Nucleus accumbens (tissue), 56 donors: ENCODE data around the gene PRPF39.
"Not testable (repeated sequence)": the region's sequence is repeated elsewhere in the genome, so short reads cannot be mapped to it uniquely, and the experiment has no call there.

Experiments
- DNase-seq, 56 donors: peaks; one replicate each; lab custom pipeline; 2025; lab: John Stamatoyannopoulos, UW

The PRPF39 gene

GRCh38 chr14:45080416-45080968 is 3.4 kb upstream of the PRPF39 start:
- DNase-seq = not testable (repeated sequence)

DNA sequence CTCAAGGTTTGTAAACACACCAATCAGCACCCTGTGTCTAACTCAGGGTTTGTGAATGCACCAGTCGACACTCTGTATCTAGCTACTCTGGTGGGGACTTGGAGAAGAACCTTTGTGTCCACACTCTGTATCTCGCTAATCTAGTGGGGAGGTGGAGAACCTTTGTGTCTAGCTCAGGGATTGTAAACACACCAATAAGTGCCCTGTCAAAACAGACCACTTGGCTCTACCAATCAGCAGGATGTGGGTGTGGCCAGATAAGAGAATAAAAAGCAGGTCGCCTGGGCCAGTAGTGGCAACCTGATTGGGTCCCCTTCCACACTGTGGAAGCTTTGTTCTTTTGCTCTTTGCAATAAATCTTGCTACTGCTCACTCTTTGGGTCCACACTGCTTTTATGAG is 2.8 kb upstream of the PRPF39 start:
- not testable (repeated sequence) for DNase-seq

DNA sequence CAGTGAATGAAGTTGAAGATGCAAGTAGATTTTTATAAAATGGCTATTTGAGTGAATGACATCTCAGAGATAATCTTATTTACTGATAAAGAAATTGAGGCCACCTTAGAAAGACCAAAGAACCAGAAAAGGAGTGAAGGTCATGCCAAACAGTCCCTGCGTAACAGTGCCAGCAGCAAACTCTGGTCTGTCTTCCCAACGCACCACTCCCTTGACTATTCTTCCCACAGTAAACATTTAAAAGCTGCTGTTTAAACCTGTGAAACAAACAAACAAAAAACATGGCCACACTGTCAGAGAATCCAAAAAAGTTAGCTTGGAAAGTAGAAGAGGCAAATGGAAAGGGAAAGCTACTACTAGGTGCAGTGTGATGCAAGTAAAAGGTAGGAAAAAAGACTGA is 1.5 kb upstream of the PRPF39 start:
- no peak for DNase-seq

DNA sequence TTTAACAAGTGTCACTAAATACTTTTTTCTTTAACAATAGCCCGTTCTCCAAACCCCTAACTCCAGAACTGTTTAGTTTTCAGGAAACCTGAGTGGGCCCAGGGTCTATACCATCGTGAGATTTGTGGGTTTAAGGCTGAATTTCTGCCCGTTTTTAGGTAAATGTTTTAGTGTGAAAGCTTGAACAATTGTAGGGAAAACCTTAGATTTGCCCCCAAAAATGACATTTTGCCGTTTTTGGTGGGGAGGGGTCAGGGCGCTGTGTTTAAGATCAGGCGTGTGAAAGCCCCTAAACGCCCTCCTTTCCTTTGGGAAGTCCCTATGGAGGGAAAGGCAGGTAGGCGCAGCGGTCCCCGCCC is 320 bp upstream of the PRPF39 start:
- DNase-seq = no peak

DNA sequence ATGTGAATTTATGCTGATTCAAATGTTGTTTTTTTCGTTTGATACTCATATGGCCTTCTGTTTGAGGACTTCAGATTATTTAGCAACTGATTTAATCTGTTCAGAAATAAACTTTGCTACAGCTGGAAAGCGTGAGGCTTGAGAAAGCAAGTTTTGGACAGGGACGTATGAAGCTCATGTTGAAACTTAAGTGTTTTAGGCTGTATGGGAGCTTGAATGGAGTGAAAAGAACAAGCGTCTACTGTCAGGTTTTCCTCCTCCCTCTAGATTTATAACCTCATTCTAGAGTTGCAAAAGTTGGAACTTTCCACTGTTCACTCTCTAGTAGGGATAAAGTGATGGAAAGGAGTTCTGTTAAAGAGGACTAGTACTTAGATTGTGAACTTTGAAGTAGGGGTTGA is 1.0 kb downstream of the PRPF39 start:
- DNase-seq = no peak

DNA sequence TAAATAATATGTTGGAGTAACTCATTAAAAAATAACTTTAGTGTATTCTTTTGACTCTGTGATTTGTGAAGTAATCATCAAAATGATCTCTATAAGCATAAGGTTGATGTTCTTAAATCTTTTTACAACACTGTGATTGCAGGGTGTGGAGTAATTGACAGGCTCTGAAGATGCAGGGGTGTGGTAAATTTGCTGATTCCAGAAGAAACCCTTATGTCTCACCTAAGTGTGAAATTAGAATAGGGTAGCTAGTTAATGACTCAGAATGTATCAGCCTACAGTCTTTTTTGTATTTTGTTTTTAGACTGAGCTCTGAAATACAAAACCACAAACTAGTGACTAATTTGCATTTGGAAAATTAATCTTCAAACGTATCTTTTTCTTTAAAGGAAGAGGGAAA is 5.9 kb downstream of the PRPF39 start:
- DNase-seq = no peak

GRCh38 chr14:45091710-45092109 is 7.8 kb downstream of the PRPF39 start:
- DNase-seq = no peak

DNA sequence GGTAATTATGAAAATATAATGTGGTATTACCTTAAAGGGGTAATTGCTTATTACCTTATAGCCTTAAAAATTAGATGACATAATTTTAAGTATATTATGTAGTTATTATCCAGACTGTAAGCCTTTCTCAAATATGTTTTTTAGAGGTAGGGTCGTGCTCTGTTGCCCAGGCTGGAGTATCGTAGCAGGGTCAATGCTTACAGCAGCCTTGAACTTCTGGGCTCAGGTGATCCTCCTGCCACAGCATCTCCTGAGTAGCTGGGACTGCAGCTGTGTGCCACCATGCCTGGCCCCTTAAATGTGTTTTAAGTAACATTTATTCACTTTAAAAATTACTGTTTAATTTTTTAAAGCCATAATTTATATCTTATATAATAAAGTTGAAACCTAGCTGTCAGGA is 10.4 kb downstream of the PRPF39 start:
- DNase-seq = no peak

DNA sequence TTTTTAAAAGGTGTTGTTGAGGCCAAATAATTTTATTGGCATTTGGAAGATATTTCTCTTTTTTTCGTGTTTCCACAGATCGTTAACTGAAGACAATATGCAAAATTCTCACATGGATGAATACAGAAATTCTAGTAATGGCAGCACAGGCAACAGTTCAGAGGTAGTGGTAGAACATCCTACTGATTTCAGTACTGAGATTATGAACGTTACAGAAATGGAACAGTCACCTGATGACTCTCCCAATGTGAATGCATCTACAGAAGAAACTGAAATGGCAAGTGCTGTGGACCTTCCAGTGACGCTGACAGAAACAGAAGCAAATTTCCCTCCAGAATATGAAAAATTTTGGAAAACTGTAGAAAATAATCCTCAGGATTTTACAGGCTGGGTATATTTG is 11.2 kb downstream of the PRPF39 start:
- no peak for DNase-seq

- no peak for DNase-seq
Measured at GRCh38 chr14:45096218-45096617, 12.3 kb downstream of the PRPF39 start.

- DNase-seq = no peak
Measured at GRCh38 chr14:45103806-45104205, 19.9 kb downstream of the PRPF39 start.

DNA sequence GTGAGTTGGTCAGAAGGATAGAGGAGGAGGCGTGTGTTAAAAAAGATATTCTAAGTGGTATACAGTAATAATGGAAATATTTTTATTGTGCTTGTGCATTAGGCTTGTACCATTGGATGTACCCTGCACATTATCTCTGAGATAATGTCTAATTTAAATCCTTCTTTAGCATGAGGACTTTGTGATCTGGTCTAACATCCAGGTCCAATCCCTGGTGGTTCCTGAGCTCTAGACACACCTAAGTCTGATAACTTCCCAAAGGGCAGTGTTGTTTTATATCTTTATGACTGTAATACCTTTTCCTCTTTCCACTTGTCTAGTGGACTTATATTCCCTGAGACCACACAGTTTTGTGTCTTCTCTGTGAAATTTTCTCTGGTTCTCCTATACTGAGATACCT is 20.6 kb downstream of the PRPF39 start:
- DNase-seq = no peak

DNA sequence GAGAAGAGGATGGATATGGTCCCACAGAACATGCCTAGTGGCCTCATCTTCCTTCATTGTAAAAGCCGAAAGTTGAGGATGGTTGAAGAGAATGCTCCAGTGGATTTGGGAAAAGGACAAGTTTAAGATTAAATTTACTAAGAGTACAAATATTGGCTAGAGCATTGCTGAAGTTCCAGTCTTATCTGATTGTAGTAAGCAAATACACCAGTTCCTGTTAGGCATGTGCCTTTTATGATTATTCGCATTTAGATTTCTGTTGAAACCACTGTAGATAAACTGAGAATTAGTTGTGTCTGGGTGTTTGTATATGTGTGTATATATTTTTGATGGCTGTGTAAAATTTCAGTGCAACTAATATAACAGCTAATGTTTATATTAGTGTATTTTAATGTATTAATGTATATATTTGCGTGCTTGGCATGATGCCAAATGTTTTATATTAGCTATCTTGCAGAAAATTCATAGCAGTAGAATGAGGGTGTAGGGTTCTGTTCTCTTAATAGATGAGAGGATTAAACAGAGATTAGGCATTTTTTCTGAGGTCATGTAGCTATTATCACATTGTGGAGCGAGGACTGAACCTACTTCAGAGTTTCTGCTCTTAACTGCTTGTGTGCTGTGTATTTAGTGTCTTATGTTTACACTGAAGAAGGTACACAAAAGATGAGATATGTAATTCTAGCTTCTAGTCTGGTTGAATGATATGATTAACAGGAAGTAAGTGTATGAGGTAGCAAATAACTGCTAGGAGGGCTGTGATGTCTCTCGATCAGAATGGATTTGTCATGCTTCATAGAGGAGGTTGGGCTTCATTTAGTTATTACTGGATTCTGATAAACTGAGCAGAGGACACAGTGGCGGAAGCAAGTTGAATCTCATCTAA is 29.2 kb downstream of the PRPF39 start:
- DNase-seq = no peak

DNA sequence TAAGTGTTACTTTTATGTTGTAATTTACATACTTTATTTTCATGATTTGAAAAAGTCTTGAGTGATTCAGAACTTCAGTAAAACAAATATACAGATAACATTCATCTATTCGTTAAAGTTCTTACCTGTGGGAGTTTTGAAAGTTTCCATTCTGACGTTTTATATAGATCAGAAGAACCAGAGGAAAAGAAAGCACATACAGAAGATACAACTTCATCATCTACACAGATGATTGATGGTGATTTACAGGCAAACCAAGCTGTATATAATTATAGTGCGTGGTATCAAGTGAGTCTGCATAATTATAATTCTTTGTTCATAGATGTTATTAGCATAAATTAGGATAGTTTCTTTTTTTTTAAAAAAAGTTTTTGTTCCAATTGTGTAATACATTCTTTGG is 30.4 kb downstream of the PRPF39 start:
- no peak for DNase-seq

DNA sequence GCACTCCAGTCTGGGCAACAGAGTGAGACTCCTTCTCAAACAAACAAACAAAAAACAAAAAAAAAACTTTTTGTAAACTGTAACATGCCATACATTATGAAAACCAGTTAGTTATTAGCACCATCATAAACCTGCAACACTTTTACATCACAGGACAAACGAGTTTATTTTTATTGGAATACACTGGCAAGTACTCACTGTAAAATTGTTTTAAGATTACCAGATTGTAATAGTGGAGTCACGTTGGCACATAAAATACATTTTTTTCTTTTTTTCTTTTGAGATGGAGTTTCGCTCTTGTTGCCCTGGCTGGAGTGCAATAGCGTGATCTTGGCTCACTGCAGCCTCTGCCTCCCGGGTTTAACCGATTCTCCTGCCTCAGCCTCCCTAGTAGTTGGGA is 34.7 kb downstream of the PRPF39 start:
- no peak for DNase-seq

GRCh38 chr14:45120096-45120495 is 36.2 kb downstream of the PRPF39 start:
- no peak for DNase-seq

DNA sequence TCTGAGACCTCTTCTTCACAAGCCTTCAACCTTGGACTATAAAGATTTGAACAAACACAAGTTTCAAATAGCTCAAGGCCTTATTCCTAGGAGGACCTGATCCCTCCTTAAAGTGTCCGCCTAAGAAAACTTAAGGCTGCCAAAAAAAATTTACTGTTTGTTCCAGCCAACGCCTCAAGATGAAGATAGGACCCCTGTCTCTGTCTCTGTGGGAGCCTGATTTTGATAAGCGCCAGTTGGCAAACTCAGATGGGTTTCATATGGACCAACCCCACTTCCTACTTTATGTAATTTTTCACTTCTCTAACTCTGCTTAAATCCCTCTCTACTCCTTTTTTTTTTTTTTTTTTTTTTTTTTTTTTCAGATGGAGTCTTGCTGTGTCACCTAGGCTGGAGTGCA is 39.4 kb downstream of the PRPF39 start:
- DNase-seq = no peak

DNA sequence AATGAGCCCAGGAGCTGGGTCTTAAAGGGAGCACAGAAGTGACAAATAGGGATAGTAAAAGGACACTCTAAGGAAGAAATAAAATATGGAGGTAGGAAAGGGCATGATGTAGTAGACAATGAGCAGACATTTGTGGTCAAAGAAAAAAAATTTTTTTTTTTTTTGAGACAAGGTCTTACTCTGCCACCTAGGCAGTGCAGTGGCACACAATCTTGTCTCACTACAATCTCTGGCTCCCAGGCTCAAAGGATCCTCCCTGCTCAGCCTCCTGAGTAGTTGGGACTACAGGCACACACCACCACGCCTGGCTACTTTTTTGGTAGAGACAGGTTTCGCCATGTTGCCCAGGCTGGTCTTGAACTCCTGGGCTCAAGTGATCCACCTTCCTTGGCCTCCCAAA is 41.8 kb downstream of the PRPF39 start:
- DNase-seq = no peak

GRCh38 chr14:45128963-45129629 is 45.2 kb downstream of the PRPF39 start:
- no peak for DNase-seq

GRCh38 chr14:45133683-45134050 is 49.8 kb downstream of the PRPF39 start:
- DNase-seq = no peak

DNA sequence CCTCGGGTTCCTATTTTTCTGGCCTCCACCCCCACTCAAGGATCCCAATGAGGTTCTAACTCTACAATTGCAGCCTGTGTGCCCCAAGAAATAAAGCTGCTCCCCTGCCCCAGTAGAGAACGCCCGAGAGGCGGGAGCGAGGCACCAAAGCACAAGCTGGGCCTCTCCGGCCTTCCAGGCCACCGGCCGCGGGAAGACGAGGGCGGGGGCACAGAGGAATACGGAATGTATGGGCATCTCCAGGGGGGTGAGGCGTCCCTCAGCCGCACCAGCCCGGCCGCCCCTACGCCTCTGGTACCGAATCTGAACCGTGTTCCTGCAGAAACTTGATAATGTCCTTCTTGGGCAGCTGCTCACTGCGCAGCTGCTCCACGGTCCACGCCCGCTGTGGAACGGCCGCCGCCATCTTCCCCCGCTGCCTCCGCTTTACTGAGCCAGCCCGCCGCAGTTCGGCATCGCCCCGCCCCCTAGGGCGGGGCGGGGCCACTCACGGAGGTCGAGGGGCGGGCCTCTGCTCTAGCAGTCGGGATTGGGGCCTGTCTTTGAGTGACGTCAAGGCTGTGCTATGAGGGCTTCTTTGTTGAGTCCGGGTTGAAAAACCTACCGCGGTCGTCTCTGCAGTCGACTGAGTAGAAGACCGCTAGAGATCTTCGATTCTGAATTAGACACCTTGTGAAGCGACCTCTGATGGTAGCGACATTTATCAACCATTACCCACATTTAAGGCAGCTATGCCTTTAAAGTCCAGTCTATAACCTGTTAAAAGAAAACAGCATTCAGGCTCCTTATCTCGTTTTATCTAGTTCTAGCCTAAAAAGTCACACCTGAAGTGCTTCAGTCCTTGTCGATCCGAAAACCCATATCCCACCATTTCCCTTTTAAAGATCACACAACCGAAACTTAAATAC is 50.4 kb downstream of the PRPF39 start, which contains the start of gene FKBP3:
TSS of gene FKBP3 (minus strand) at position 431 of the 908 bp plus-strand sequence. CDS start at position 406, 25 bp downstream.
- peak; percentile 60 to 99 (median 96) for DNase-seq
